Panc1 (cell line): ENCODE data around the gene SSTR5.

Experiments used
- POLR2AphosphoS5 ChIP-seq: IDR thresholded peaks from 2 replicates; pipeline ENCODE4 v1.6.1; 2012; ENCODE audit warnings: mild to moderate bottlenecking, low read depth, low read length, moderate library complexity
- REST ChIP-seq, 2 experiments: IDR thresholded peaks; 2 replicates each; pipeline ENCODE4 v1.6.1; 2011 to 2012; ENCODE audit warnings: low read depth in 2 of 2, control low read depth in 1 of 2, low read length in 1 of 2, mild to moderate bottlenecking in 1 of 2, moderate library complexity in 1 of 2; ENCODE audit not compliant: insufficient read depth in 1 of 2
- SIN3A ChIP-seq: IDR thresholded peaks from 2 replicates; pipeline ENCODE4 v1.6.1; 2012; ENCODE audit warnings: low read depth, mild to moderate bottlenecking, low read length, moderate library complexity, borderline replicate concordance; ENCODE audit not compliant: insufficient read depth
- TCF7L2 ChIP-seq: IDR thresholded peaks from 2 replicates; pipeline ENCODE4 v1.6.1; 2011; ENCODE audit warnings: mild to moderate bottlenecking, low read depth, low read length, inconsistent platforms
- TF ChIP-seq, protein P1 (sequence below): fragments of 450-650 bp; IDR thresholded peaks from 2 replicates; pipeline ENCODE4 v1.5.1; 2017; ENCODE audit warnings: mild to moderate bottlenecking

DNA sequence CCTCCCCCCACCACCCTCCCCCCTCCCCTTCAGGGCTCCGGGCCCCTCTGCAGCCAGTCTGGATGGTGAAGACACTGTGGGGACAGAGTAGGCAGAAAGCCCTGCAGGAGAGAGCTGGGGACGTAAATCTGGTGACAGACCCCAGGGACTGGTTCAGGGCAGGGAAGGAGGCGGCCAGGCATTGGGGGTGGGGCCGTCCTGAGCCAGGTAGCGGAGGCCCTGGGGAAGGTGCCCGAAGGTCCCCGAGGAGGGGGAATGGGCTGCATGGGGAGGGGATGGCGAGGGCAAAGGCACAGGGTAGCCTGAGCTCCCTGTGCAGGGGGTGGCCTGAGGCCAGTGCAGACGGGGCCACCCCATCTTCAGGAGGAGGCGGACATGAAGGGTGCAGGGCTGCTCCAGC, 54.0 kb downstream of the SSTR5 start:
- no peak for TF ChIP-seq SIN3A
- TF ChIP-seq, protein P1, sequence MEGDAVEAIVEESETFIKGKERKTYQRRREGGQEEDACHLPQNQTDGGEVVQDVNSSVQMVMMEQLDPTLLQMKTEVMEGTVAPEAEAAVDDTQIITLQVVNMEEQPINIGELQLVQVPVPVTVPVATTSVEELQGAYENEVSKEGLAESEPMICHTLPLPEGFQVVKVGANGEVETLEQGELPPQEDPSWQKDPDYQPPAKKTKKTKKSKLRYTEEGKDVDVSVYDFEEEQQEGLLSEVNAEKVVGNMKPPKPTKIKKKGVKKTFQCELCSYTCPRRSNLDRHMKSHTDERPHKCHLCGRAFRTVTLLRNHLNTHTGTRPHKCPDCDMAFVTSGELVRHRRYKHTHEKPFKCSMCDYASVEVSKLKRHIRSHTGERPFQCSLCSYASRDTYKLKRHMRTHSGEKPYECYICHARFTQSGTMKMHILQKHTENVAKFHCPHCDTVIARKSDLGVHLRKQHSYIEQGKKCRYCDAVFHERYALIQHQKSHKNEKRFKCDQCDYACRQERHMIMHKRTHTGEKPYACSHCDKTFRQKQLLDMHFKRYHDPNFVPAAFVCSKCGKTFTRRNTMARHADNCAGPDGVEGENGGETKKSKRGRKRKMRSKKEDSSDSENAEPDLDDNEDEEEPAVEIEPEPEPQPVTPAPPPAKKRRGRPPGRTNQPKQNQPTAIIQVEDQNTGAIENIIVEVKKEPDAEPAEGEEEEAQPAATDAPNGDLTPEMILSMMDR, result no peak
- no peak for TF ChIP-seq POLR2AphosphoS5
- no peak for TF ChIP-seq TCF7L2
- TF ChIP-seq REST (IDR thresholded peaks at IDR 0.05; ENCODE audit: insufficient read depth in 1 of 2, low read depth in 2 of 2, low read length in 1 of 2), result no peak
